COLO829 (cell line): Measurements from ENCODE around the gene FAM131C.

Source experiments
- DNase-seq: peaks from one replicate; pipeline ENCODE4 v3.0.0; 2012; ENCODE audit warnings: low spot score

Gene FAM131C

DNA sequence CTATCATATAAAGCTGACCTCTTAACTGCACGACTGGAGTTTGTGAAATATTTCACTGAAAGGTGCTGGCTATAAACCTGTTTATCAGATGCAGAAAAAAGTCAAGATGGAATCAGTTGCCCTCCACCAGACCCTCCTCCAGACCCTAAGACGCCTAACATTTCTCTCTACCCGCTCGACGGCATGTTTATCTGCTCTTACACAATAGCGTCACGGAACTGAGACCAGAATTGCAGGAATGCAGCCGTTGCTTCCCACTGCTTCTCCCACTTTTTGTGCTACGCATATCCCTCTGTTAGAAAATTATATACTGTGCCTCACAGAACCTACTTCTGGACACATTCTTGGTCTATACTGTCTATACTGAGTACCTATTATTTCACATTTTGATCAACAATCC, 28.2 kb upstream of the FAM131C start:
- no peak for DNase-seq

DNA sequence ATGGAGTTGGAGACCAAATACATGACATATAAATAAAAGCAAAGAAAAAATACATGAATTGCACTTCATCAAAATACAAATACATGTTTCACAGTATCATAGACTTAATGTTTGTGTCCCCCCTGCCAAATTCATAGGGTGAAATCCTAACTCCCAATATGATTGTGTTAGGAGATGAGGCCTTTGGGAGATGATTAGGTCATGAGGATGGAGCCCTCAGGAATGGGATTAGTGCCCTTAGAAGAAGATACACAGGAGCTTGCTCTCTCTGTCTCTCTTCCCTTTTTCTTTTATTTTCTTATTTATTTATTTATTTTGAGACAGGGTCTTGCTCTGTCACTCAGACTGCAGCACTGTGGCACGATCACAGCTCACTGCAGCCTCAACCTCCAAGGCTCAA, 26.0 kb upstream of the FAM131C start:
- no peak for DNase-seq

DNA sequence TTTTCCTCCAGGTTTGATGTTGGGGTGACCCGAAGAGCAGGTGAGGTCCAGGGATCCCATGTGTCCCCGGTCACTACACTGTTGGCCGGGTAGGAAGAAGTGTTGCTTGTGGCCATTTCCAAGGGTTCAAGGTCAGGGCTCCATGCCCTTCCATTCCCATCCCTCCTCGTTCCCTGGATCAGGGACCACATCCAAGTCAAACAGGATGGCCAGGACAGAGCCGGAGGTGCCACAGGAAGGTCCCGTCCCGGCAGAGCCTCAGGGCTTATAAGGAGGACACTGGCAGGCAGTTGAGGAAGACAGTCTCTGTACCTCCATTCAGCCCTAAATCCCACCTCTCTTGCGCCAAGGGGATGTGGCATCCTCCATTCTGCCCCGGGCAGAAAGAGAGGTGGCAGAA, 22.0 kb upstream of the FAM131C start:
- DNase-seq: no peak

DNA sequence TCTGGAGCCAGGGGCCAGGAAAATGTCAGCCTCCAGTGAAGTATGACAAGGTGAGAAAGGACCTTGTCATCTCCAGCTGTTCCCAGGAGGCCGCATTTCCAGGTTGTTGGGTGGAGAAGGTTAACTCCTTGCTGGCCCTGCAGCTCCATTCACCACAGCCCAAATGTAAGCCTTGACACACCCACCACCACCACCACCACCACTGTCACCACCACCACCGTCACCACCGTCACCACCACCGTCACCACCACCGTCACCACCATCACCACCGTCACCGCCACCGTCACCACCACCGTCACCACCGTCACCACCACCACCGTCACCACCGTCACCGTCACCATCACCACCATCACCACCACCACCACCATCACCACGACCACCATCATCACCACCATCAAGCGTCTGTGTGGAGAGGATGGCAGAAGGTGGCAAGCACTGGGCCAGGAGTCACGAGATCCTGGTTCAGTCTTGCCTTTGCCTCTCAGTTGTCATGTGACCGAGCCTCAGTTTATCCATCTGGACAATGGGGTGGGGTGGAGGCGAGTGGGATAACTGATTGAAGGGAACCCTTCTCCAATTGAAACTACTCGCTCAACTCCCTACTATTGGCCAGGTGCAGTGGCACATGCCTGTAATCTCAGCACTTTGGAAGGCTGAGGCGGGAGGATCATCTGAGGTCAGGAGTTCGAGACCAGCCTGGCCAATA, 21.2 kb upstream of the FAM131C start:
- no peak for DNase-seq

DNA sequence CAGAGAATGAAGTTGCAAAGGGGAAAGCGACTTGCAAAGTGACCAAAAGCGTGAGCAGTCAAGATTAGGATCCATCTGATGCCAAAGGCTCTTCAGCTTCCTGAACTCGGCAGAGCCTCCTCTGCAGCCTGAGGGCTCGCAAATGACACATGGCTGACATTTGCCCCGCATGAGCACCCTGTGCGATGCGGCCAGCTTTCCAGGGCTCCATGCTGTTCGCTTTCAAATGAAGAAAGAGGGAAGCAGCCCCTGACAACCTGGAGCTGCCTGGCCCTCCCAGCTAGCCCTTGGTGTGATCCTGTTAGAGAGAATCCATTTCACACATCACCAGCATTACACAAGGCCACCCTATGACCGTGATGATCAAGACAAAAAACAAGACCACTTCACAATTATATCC, 20.2 kb upstream of the FAM131C start:
- no peak for DNase-seq

DNA sequence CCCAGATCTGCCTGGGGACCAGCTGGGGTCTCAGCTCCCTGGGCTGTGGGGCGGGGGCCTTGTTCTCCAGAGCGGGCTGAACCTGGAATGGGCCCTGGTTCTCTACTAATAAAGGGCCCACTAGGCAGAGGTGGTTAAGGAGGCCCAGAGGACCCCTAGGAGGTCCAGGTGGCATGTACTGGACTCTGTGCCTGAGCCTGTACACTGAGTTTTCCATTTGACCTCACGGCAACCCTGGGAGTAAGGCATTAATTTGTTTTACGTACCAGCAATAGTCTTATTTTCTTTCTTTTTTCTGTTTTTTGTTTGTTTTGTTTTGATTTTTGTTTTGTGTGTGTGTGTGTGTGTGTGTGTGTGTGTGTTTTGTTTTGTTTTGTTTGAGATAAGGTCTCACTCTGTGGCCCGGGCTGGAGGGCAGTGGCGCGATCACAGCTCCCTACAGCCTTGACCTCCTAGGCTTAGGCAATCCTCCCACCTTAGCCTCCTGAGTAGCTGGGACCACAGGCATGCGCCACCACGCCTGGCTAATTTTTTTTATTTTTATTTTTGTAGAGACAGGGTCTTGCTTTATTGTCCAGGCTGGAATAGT, 19.6 kb upstream of the FAM131C start:
- no peak for DNase-seq

DNA sequence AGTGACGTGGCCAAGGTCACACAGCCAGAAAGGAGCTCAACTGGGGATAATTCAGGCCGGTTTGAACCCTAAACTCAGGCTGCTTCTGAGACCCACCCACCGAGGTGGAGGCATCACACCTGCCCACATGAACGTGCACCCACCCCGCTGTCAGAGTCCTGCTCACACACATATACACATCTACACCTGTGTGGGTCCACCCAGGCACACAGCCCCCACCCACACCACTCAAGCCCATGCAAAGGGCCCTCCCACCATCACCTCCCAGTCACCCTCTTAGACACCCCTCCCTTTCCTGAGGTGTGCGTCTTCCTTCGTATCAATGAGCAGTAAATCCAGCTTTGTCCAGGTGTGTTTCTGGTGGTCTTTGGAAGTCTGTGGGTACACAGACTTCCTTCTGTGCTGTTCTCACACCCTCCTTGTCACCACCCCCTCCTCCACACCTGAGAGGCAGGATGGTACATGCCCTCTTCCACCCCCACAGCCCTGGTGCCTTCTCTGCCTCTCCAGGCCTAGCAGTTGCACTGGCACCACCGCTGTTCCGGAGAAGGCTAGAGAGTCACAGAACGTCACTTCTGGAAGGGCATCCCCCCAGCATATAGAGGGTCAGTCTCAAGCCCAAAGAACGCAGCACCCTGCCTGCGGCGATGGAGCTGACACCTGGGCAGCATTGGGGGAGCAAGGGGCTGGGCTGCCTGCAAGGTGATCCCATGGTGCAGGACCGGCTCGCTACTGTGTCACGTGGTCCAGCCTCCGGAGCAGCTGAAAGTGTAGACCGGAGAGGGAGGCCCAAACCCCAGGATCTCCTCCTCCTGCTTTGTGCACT, 18.9 kb upstream of the FAM131C start:
- no peak for DNase-seq

DNA sequence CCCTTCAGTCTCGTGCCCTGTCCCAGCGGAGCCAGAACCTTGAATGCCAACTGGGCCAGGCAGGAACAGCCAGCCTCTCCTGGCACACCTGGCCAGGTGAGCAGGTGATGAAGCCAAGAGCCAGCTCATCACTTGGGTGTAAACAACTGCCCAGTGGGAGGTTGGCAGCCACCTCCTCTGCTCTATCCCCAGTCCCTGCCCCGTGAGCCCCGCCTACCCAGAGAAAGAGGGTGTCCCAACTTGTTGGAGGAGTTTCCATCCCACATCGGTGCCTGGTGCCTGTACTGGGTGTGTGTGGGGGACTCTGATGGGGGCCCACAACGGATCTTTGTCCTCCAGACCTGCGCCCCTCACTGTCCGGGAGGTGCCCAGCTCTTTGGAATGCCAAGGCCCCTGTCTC, 17.8 kb upstream of the FAM131C start:
- DNase-seq: no peak

DNA sequence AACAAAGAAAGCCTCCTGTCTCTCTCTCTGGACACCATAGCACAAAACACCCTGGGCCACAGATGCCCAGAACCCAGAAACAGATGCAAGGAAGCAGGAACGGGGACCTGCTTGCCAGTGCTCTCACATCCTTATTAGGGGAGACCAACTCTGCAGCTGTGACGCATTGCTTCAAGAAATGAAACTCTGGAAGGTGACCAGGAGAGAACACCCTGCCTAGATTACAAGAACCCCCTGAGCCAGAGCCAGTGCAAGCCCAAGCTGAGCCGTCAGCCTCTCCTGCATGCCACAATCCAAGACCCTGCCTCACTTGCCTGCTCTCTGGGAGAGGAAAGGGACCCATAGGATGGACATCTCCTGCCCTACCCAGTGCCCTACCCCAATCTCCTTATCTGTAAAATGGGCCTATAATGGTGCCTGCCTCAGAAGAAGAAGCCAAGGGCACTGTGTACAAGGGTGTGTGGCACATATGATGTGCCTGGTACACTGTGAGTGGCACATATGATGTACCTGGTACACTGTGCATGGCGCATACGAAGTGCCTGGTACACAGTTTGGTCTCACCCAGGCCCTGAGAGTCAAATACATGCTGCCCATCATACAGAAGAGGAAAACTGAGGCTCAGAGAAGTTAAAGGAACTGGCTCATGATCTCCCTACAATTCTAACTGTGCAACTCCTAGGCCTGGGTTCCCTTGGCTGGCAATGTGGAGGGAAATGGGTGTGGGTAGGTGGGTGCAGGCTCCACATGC, 16.8 kb upstream of the FAM131C start:
- DNase-seq: no peak

DNA sequence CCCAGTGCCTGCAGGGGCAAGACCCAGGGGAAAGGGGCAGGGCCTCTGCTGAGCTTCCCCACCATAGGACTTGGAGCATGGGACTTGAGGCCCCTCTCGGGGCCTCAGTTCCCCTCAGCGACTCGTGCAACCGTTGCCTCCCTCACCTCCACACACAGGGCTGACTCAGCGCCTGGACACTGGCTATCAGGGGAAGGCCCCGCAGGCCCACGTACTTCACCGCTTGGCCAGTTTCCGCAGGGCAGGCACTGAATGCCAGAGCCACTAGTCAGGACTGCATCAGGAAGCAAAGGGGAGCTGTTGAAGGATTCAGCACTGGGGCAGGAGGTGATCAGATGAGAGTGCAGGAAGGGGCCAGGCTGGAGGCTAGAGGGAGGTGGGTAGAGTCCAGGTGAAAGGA, 15.5 kb upstream of the FAM131C start:
- DNase-seq: no peak

DNA sequence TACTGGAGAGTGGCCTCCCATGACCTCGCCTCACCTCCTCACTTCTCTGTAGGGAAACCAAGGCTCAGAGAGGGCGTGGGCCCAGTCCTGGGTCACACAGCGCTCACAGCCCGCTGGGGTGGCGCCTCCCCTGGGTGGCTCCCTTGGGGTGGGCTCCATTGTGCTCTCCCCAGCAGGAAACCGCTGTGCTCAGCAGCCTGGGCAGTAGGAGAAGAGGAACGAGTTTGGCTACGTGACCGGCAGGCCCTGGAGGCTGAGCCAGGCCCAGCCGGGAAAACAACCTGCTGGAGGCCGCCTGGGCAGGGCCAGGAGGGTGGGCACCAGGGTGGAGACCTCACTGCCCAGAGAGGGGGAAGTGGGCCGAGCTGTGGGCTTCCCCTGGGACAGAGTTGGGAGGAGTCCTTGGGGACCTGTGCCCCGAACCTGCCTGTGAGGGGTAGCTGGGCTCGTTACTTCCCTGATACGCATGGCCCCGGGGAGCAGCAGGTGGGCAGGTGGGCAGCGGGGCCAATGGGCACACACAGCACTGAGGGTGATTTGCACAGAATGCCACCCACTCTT, 15.0 kb upstream of the FAM131C start:
- DNase-seq: no peak

DNA sequence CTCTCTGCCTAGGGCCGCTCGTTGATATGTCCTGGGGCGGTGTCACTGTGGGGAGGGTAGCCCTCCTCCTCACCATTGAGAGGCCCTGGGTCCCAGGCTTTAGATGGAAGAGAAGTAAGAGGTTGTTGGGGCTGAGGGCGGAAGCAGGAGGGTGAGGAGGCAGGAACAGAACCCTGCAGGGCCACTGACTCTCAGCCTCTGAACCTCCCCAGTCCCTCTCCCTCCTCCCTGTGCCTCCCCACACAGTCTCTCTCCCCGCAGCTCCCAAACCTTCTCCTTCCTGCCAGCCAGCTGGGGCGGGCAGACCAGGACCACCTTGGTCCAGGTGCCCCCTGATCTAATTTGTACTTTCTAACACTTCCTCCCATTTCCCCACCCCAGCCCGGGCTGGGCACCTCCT, 14.3 kb upstream of the FAM131C start:
- no peak for DNase-seq

DNA sequence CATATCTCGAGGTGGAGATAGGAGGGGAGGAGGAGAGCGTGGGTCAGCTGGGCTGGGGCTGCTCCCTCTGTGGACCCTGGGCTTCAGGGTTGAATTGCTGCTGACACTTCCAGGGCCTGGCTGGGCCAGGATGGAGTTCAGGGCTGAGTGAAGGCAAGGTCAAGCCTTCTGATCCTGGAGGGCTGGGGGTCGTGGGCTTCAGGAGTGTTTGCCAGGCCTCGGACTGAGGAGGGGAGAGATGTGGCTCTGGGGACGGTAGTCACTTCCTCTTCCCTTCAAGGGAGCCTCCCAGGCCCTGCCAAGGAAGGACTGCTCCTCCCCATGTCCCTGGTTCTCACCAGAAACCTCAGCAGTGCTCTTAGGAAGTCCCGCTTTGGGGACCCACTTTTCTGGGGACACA, 12.1 kb upstream of the FAM131C start:
- no peak for DNase-seq

DNA sequence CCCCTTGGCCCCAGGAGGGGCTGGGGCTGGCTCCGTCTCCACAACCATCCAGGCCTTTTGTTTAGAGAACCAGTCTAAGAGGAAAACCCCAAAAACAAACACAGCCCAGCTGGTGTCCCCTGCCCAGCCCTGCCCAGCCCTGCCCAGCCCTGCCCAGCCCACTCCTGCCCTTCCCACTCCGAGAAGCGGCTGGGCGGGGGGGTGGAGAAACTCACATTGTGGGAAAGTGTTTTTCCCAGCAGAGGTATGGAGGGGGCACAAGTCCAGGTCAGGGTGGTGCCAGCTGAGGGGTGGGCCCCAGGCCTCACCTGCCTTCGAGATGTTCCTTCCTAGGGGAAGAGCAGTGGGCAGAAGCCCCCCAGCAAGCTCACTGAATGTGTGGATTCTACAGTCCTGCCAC, 10.0 kb upstream of the FAM131C start:
- no peak for DNase-seq

DNA sequence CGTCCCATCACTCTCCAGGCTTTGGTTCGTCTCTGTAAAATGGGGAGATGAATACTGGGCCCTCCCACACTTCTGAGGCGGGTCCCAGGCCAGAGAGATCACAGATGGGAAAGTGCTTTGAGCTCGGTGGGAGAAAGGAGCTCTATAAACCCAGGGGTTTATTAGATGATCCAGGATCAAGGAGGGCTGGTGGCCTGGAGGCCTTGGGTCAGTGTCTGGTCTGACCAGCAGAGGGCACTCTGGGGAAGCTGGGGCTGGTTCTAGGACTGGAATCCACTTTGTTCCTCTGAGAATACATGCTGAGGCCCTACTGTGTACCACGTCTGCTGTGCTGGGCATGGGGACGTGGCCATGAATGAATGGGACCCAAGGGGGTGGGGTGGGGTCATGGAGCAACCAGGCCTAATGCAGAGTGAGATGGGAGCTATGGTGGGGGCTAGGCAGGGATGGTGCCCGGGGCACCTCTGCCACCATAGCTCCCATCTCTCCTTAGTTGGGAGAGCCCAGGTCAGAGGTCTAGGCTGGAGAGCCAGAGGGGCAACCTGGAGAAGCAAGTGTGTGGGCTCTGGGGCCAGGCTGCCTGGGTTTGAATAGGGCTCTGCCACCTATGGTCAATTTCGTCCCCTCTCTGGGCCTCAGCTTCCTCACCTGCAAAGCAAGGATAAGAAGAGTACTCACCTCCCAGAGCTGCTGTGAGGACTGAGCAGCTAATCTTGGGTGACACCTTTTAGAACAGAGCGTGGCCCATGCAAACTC, 9.0 kb upstream of the FAM131C start:
- peak; percentile 57 for DNase-seq

DNA sequence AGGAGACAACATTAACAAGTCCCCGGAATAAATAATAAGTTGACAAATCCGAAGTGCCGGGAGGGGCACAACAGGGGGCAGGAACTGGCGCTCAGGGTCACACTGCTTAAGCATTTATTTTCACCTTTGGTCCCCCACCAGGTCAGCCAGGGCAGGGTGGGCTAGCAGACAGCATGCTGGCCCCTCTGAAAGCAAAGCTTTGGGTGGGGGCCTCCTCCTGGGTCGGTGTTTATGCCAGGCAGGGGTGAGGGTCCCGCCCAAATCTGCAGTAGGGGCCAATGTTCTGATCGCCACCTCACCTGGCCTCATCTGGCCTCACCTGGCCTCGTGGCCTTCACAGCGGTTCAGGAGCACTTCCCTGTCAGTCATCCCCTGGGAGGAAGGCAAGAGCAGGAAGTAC, 8.2 kb upstream of the FAM131C start:
- DNase-seq: no peak

DNA sequence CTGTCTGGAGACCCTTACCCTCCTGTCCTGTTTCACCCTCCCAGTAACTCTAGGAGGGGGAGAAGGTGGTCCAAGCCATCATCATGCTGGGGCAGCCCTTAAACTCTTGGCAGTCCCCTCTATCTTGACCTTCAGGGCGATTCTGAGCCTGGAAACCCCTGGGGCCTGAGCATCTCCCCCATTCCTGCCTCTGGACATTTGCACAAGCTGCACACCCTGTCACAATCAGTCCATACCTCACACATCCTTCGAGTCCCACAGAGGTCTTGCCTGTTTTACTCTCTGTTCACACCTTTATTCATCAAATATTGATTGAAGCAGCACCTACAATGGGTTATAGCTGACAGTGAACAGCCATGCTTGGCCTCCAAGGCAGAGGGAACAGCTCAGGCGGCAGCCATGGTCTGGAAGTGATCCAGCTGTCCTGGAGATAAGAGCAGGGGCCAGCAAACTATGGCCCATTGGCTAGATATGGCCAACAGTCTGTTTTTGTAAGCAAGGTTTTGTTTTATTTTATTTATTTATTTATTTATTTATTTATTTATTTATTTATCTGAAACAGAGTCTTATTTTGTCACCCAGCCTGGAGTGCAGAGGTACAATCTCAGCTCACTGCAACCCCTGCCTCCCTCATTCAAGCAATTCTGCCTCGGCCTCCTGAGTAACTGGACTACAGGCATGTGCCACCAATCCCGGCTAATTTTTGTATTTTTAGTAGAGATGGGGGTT, 7.1 kb upstream of the FAM131C start:
- no peak for DNase-seq

DNA sequence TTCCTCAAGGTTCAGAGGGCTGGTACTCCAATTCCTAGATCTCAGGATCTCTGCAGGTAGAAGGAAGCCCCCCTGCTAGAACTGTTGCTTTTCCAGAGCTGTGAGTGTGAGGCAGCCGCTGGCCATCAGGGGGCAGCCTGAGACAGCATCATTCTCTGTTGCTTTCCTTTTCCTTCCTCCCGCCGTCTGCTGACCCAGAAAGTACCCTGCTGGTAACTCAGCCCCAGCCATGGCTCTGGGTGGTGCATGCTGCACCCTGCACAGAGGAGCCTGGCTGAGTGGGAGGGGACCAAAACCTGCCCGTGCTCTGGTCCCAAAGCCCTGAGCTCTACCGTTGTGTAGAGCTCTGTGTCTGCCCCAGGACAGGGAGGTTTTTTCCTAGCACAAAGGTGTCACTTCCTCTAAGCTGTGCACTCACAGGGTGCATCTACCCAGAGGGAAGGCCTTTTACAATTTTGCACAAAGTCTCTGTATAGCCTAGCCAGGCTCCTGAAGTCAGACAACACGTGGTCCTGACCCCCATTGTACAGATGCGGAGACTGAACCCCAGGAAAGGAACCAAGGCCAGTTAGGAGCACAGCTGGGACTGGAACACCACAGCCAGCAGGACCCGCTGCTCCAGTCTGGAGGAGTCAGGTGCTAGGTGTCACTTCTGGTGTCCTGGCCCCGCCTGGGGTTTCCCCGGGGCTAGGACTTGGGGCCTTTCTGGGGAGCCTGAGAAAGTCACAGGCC, 5.6 kb upstream of the FAM131C start:
- DNase-seq: peak; percentile 51

DNA sequence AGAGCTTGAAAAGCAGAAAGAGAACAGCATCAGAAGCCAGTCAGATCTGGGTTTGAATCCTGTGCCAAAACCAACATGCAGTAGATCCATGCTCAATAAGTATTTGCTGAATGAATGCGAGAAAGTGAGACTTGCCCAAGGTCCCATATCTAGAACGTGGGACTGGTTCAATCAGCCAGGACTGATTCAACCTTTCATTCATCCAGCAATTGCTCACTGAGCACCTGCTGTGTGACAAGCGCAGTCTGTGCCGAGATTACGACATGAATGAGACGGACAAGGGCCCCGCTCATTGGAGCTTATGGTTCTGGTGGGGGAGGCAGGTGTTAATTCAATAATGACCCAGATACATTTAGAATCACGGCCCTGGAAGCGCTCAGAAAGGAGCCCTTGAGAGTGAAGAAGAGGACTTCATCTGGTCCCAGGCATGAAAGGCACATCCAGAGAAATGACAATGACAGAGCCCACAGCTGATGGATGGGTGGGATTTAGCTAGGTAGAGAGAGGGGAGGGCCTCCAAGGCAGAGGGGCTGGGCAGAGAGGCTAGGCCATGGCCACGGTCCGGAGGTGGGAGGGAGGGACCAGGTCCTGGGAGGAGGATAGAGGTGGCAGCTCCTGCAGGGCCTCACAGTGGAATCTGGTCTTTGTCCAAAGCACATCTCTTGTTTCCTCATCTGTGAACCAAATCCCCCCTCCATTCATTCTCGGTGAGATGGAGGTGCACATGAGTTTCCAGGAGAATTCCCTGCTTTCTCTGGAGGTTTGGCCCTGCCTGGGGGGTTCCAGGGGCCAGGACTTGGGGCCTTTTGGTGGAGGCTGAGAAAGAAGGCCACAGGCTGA, 4.2 kb upstream of the FAM131C start:
- no peak for DNase-seq
